GM12874 (cell line): ENCODE results near the gene MAPRE2.
A peak's percentile ranks its signal among the peaks of the same experiment; 100 is the strongest.

ENCODE experiments used
- CTCF ChIP-seq: IDR thresholded peaks from 2 replicates; pipeline ENCODE4 v1.5.1; 2011; ENCODE audit warnings: low read depth, mild to moderate bottlenecking, control low read depth, low read length, moderate library complexity; ENCODE audit not compliant: insufficient read depth

Gene MAPRE2

GRCh38 chr18:35117372-35117771 is 76.2 kb downstream of the MAPRE2 start:
- TF ChIP-seq CTCF, result no peak

- no peak for TF ChIP-seq CTCF
Observed at GRCh38 chr18:35117951-35118411, 76.8 kb downstream of the MAPRE2 start.

GRCh38 chr18:35118641-35119040 is 77.4 kb downstream of the MAPRE2 start:
- no peak for TF ChIP-seq CTCF

GRCh38 chr18:35121038-35121437 is 79.8 kb downstream of the MAPRE2 start:
- no peak for TF ChIP-seq CTCF

- TF ChIP-seq CTCF, result no peak
Observed at GRCh38 chr18:35121531-35121930, 80.3 kb downstream of the MAPRE2 start.

GRCh38 chr18:35122586-35123224 is 81.5 kb downstream of the MAPRE2 start:
- peak; percentile 85 for TF ChIP-seq CTCF

- no peak for TF ChIP-seq CTCF
Observed at GRCh38 chr18:35123811-35124210, 82.6 kb downstream of the MAPRE2 start.
